CD4-positive, alpha-beta T cell (primary cell): ENCODE measurements around the gene RANGAP1. TPM values are rescaled to one million over a fixed set of nuclear protein-coding genes. Genes with fewer than 3 reads are reported as not detected.

Experiments used
- ATAC-seq: fragments of 200-7000 bp; cut with Tn5 transposase; one replicate; pipeline ENCODE4 v1.10.0; 2022; ENCODE audit warnings: mild to moderate bottlenecking; ENCODE audit not compliant: poor library complexity
- CTCF ChIA-PET: fragments of 350-600 bp; sonication (Branson Sonifier 250); formaldehyde crosslinking; loops from one replicate; lab custom pipeline; 2021; ENCODE audit warnings: antibody characterized with exemption, inconsistent platforms; lab: Charles Lee
- POLR2A ChIA-PET: fragments of 350-600 bp; sonication (Branson Sonifier 250); formaldehyde crosslinking; loops from one replicate; lab custom pipeline; 2021; ENCODE audit warnings: antibody characterized with exemption, inconsistent platforms; lab: Charles Lee
- DNase-seq, 14 experiments: peaks; one replicate each; pipeline ENCODE4 v3.0.0-alpha.2; 2013 to 2020; ENCODE audit warnings: mixed read lengths in 2 of 14
- H3K27ac ChIP-seq, 2 donors: one replicate each; pipeline versions ENCODE4 v1.5.1 to v1.7.0; 2013; ENCODE audit warnings: low read length in 2 of 2, low read depth in 1 of 2, mild to moderate bottlenecking in 1 of 2
- H3K27me3 ChIP-seq, 2 experiments: 1 replicate in 1 of 2; 2 replicates in 1 of 2; pipeline versions ENCODE4 v1.6.1 to v1.7.0; 2013; ENCODE audit warnings: low read length in 2 of 2, control low read depth in 1 of 2, mild to moderate bottlenecking in 1 of 2, moderate library complexity in 1 of 2; ENCODE audit not compliant: insufficient read depth in 2 of 2, control insufficient read depth in 1 of 2
- H3K36me3 ChIP-seq: one replicate; pipeline ENCODE4 v1.6.1; 2013; ENCODE audit warnings: low read length, control low read depth; ENCODE audit not compliant: insufficient read depth
- H3K4me1 ChIP-seq: one replicate; pipeline ENCODE4 v1.6.1; 2013; ENCODE audit warnings: low read length, control low read depth; ENCODE audit not compliant: insufficient read depth
- H3K4me3 ChIP-seq: one replicate; pipeline ENCODE4 v1.5.1; 2013; ENCODE audit warnings: mild to moderate bottlenecking, low read length, moderate library complexity
- H3K9me3 ChIP-seq, 2 experiments: 1 replicate in 1 of 2; 2 replicates in 1 of 2; pipeline versions ENCODE4 v1.6.1 to v1.7.0; 2013; ENCODE audit warnings: low read length in 2 of 2, mild to moderate bottlenecking in 2 of 2, control low read depth in 1 of 2, moderate library complexity in 1 of 2; ENCODE audit not compliant: control insufficient read depth in 1 of 2, insufficient read depth in 1 of 2
- H3K27ac Mint-ChIP-seq: one replicate; pipeline ENCODE4 v1.8.0; 2020; ENCODE audit warnings: mixed read lengths
- H3K27me3 Mint-ChIP-seq: one replicate; pipeline ENCODE4 v1.8.0; 2021; ENCODE audit warnings: mixed read lengths
- H3K36me3 Mint-ChIP-seq: one replicate; pipeline ENCODE4 v1.8.0; 2021; ENCODE audit warnings: low read depth, mixed read lengths
- H3K4me1 Mint-ChIP-seq: one replicate; pipeline ENCODE4 v1.8.0; 2021; ENCODE audit warnings: low read depth, mixed read lengths
- H3K4me3 Mint-ChIP-seq: one replicate; pipeline ENCODE4 v1.8.0; 2020; ENCODE audit warnings: mild to moderate bottlenecking, mixed read lengths
- H3K9me3 Mint-ChIP-seq: one replicate; pipeline ENCODE4 v1.8.0; 2020; ENCODE audit warnings: mixed read lengths
- CTCF ChIP-seq: fragments of 200-600 bp; IDR thresholded peaks from one replicate; pipeline ENCODE4 v1.8.0; 2022; ENCODE audit warnings: antibody characterized with exemption, mild to moderate bottlenecking
- intact Hi-C, 2 experiments: fragments of 100-400 bp; cut with DNase I in 1 of 2; cut with micrococcal nuclease in 1 of 2; formaldehyde crosslinking; loops; one replicate each; pipeline versions ENCODE4 v1.15.1 to v1.9.0; 2023 to 2025; cut with DNase I, micrococcal nuclease
- total RNA-seq, 174 experiments: library from RNA in 2 of 174; stranded (reverse) in 2 of 174; gene quantifications; one replicate each; pipeline ENCODE4 v1.2.3 and lab custom pipeline; 2021 to 2026

RANGAP1 gene
- total RNA-seq, 2 experiments from 2014 or later, result 163 to 172 TPM

GRCh38 chr22:41271787-41272186 lies 14.2 kb downstream of the RANGAP1 start:
- intact Hi-C loops, result loop anchor here in 1 of 2 experiments (5.0 kb wide), 1 partner anchor 81 kb away; no protein-coding TSS in a partner anchor
- DNase-seq (peak in 1 of 14 experiments; percentile 12), ATAC-seq (peak; percentile 31)
- CTCF ChIA-PET, result interaction anchor here (1.3 kb wide), 1 partner anchor 34 kb away, joined by 3 read pairs; no protein-coding TSS in a partner anchor
- H3K36me3 ChIP-seq, result peaks cover 87% of the 10 kb centered on the region
- no peak overlapping the region for H3K4me3 Mint-ChIP-seq
- H3K36me3 Mint-ChIP-seq, result peaks cover 77% of the 10 kb centered on the region
- no peak for TF ChIP-seq CTCF
- no peak overlapping the region for H3K27ac Mint-ChIP-seq
- no peaks in the 10 kb centered on the region for H3K27me3 ChIP-seq
- H3K9me3 ChIP-seq, result no peaks in the 10 kb centered on the region
- H3K9me3 Mint-ChIP-seq, result no peaks in the 10 kb centered on the region
- H3K4me1 Mint-ChIP-seq, result no peaks in the 10 kb centered on the region
- H3K27me3 Mint-ChIP-seq, result no peaks in the 10 kb centered on the region
- H3K4me3 ChIP-seq, result no peak overlapping the region
- H3K4me1 ChIP-seq, result no peaks in the 10 kb centered on the region
- POLR2A ChIA-PET, result no interaction called here
- H3K27ac ChIP-seq, result no peak overlapping the region

GRCh38 chr22:41267958-41268357 lies 18.0 kb downstream of the RANGAP1 start:
- no peaks in the 10 kb centered on the region for H3K9me3 Mint-ChIP-seq
- ChIA-PET POLR2A (no interaction called here), CTCF (no interaction called here)
- intact Hi-C loops, result no loop called here
- no peaks in the 10 kb centered on the region for H3K27me3 ChIP-seq
- H3K9me3 ChIP-seq, result no peaks in the 10 kb centered on the region
- H3K4me1 ChIP-seq, result no peaks in the 10 kb centered on the region
- H3K36me3 ChIP-seq, result peaks cover 87% of the 10 kb centered on the region
- ATAC-seq, result no peak
- H3K27ac ChIP-seq, result no peak overlapping the region
- no peak overlapping the region for H3K27ac Mint-ChIP-seq
- H3K27me3 Mint-ChIP-seq, result no peaks in the 10 kb centered on the region
- no peak overlapping the region for H3K4me3 ChIP-seq
- H3K4me1 Mint-ChIP-seq, result no peaks in the 10 kb centered on the region
- peaks cover 80% of the 10 kb centered on the region for H3K36me3 Mint-ChIP-seq
- no peak for TF ChIP-seq CTCF
- no peak for DNase-seq
- no peak overlapping the region for H3K4me3 Mint-ChIP-seq

GRCh38 chr22:41264408-41264941 lies 21.5 kb downstream of the RANGAP1 start:
- TF ChIP-seq CTCF, result no peak
- intact Hi-C loops, result no loop called here
- Mint-ChIP-seq H3K27me3 (no peaks in the 10 kb centered on the region), H3K4me3 (no peak overlapping the region), H3K4me1 (no peaks in the 10 kb centered on the region), H3K27ac (no peak overlapping the region), H3K36me3 (peaks cover 88% of the 10 kb centered on the region), H3K9me3 (no peaks in the 10 kb centered on the region)
- ATAC-seq, result no peak
- Histone ChIP-seq H3K4me1 (no peaks in the 10 kb centered on the region), H3K27ac (no peak overlapping the region), H3K4me3 (no peak overlapping the region), H3K9me3 (no peaks in the 10 kb centered on the region), H3K27me3 (no peaks in the 10 kb centered on the region), H3K36me3 (peaks cover 90% of the 10 kb centered on the region)
- no peak for DNase-seq
- ChIA-PET CTCF (no interaction called here), POLR2A (interaction anchor here (1.0 to 1.2 kb wide), 2 partner anchors 21 to 37 kb away, joined by 3 read pairs; partner anchors contain the start of genes RANGAP1 and ZC3H7B)
